ENCODE results near the gene RHOU. TPM values are rescaled to one million over a fixed set of nuclear protein-coding genes. Genes with fewer than 3 reads are reported as not detected.

RHOU gene
- total RNA-seq, 4 donors from 2014 or later, result 17.2 to 50.1 (median 33.9) TPM

GRCh38 chr1:228750915-228751314 lies 15.6 kb downstream of the RHOU start:
- no peak for TF ChIP-seq CTCF (IDR thresholded peaks at IDR 0.05)
- ATAC-seq (ENCODE audit: low FRiP score) (no peak), DNase-seq (ENCODE audit: low spot score) (no peak)

GRCh38 chr1:228751360-228752098 lies 16.2 kb downstream of the RHOU start:
- no peak for TF ChIP-seq CTCF (IDR thresholded peaks at IDR 0.05)
- DNase-seq (ENCODE audit: low spot score) (no peak), ATAC-seq (ENCODE audit: low FRiP score) (no peak)

GRCh38 chr1:228752258-228752657 lies 17.0 kb downstream of the RHOU start:
- no peak for TF ChIP-seq CTCF (IDR thresholded peaks at IDR 0.05)
- no peak for ATAC-seq (ENCODE audit: low FRiP score)
- DNase-seq (ENCODE audit: low spot score), result no peak

- no peak for TF ChIP-seq CTCF (IDR thresholded peaks at IDR 0.05)
- ATAC-seq (ENCODE audit: low FRiP score) (no peak), DNase-seq (ENCODE audit: low spot score) (no peak)
Observed at GRCh38 chr1:228752675-228753265, 17.5 kb downstream of the RHOU start.

- TF ChIP-seq CTCF (IDR thresholded peaks at IDR 0.05), result no peak
- ATAC-seq (ENCODE audit: low FRiP score), result no peak
- DNase-seq (ENCODE audit: low spot score), result no peak
Observed at GRCh38 chr1:228753287-228753686, 18.0 kb downstream of the RHOU start.

GRCh38 chr1:228753786-228754360 lies 18.6 kb downstream of the RHOU start:
- no peak for DNase-seq (ENCODE audit: low spot score)
- ATAC-seq (ENCODE audit: low FRiP score), result no peak
- TF ChIP-seq CTCF (IDR thresholded peaks at IDR 0.05), result no peak

Measured in omental fat pad (tissue), 4 donors.